NCI-H1436 treated with DMSO at 0.1 percent for 48 hours (cell line): ENCODE data around the gene PALLD.

Experiments used
- DNase-seq: peaks from one replicate; lab custom pipeline; 2025; lab: John Stamatoyannopoulos, UW

PALLD gene

DNA sequence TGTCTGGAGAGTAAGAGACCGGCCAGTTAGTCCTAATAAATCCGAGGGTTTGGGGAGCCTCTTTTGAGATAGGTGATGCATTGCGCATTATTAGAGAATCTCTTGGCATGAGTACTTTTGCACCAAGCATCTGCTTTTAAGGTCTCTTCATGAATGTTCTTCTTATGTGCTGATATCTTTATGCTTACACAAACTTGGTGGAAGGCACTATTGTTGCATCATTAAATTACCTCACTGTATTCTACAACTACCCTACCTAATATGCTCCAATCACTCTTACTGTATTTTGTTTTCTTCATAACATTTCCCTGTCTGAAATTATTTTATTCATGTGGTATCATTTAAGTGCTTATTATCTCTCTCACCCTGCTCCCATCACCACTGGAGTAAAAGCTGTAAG is 151.6 kb downstream of the PALLD start:
- DNase-seq: no peak

GRCh38 chr4:168648929-168649328 is 152.1 kb downstream of the PALLD start:
- no peak for DNase-seq

DNA sequence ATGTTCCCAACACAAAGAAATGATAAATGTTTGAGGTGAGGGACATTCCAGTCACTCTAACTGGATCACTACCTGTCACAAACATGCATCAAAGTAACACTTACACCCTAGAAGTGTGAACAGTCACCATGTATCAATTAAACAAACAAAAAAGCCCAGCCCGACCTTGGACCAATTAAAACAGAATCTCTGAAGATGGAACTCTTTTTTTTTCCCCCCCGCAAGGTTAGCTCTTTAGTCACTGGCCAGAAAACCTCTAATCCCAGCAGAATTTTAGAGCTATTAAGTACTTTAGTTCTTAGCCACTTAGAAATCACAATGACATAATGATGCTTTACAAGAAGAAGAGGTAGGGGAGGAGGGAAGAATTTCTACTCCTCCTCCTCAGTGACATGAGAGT is 154.5 kb downstream of the PALLD start:
- peak; percentile 12 for DNase-seq

DNA sequence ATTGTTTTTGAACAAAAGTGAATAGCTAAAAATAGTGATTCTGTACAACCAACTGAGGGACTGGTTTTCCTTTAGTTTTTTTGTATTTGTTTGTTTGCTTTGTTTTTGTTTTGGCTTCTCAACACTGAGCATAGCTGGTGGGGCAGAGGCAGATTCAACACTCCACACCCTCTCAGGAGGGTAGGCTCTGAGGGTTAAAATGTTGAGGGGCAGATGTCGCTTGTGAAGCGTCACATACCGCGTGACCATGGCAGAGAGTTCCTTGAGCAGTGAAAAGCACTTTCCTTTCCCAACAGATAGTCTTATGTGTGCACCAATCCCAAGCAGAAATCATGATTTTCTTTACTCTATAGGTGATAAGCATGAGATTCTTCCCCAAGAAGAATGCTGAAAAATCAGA is 155.0 kb downstream of the PALLD start:
- DNase-seq: no peak

DNA sequence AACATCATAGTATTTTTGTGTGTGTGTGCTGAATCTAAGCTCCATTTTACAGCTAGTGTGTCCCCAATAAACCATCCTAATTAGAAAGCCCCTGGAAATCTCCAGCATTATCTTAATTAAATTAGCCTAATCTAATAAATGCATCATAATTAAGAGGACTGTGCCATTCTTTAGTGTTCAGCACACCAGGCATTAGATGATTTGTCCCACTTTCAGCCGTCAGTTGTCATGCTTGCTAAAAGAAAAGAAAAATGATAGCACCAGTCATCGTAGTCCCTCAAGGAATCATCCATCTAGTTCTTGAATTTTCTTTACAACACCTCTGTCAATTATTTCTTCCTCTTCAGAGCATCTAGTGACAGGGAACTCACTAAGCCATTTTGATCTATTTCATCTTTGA is 155.9 kb downstream of the PALLD start:
- no peak for DNase-seq

DNA sequence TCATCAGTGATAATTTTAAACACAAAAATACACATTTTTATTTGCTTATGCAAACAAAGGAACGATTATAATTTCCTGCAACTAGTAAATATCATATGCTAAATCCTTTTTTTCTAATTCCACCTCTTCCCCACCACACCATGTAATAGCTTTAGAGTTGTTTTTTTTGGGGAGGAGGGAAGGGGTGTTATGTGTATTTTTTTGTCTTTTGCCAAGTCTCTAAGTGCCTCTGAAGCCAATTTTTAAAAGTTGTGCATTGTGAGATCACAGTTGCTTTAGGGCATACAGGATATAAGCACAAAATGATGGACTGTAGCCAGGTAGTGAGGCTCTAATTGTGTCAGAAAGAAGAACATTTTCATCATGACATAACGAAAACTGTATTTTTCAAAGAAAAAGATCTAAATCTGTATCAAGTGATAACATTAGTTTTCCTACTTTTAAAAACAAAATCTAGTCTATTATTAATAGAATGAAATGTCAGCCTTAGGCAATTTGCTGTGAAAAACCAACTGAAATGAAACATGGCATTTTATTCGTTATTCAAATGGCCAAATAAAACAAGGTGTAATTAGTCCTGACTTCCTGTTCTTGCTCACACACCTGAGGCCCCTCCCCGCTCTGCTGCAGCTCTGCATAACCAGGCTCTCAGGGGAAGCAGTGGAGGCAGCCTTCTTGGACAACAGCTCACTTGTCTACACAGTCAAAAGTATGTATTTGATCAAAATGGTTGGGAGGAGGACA is 157.4 kb downstream of the PALLD start:
- DNase-seq: peak; percentile 66

DNA sequence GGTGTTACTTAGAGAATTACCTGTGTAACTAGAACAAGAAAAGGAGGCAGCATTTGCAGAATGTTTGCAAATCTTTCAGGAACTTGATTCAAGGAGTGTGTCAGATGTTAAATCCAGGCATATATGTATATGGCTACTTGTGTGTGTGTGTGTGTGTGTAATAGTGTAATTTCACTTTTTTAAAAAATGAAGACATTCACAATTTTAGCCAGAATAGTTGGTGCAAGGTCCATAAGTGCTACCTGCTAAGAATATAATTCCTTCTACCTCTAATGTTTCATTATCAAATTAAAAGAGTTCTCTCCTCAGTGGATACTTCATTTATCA is 158.0 kb downstream of the PALLD start:
- DNase-seq: no peak

- no peak for DNase-seq
Measured at GRCh38 chr4:168655182-168655581, 158.3 kb downstream of the PALLD start.

DNA sequence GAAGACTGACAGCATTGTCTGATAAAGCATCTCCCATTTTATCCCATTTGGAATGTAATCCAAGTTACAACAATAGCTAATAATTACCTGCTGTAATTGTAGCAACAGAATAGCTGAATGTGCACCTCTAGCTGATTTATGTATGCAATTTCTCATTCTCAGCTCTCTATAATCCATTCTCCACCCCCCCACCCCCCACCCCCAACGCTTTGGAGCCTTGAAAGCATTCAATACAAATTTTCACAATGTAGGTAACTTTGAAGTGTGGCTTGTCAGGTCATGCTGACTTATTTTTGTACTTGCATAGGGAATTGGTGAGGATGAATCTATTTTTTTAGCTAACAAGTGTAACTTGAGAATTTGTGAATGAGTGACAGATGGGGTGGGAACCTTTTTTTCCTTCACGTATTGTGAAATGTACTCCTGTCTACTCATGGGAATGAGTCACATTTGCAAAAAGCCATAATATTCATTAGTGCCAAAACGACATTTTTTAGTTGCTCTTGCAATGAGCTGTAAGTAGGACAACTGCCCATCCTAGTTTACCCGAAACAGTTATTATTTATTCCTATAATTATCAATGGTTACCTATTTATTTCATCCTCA is 159.3 kb downstream of the PALLD start:
- no peak for DNase-seq

DNA sequence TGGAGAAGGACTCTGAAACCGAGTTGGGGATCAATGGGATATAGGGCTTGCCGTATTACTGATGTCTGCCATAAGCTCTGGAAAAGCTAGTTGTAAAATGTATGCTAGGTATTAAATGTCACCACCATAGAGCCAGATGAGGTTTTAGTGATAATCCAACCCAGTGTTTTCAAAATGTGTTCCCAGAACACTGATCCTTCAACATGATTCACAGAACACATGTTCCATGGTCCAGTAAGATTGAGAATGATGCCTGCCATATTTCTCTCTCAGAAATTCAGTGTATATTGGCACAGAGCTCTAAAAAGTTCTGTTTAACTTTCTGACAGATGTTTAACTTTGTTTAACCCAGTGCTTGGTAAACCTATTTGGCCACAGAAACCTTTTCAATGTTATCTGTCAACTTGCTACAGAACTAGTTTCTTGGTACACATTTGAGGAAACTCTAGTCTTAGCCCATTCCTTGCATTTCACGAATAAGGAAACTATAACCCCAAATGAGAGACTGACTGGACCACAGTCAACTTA is 160.2 kb downstream of the PALLD start:
- no peak for DNase-seq

DNA sequence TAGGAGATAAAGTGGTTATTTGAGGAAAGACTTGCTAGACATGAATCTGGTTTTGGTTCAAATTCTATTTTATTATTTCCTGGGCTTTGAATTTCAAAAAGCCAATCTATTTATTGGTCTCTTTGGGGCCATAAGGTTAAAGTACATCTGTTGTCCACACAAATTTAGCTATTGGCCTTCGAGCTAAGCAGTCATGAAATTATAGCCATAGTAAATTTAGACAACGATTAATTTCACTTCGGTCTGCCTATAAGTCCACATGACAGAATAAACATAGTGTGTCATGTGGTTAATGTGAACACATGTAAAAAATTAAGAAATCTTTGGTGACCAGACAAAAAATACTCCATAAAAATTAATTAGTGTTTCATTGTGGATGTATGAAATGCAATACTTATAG is 161.9 kb downstream of the PALLD start:
- no peak for DNase-seq

DNA sequence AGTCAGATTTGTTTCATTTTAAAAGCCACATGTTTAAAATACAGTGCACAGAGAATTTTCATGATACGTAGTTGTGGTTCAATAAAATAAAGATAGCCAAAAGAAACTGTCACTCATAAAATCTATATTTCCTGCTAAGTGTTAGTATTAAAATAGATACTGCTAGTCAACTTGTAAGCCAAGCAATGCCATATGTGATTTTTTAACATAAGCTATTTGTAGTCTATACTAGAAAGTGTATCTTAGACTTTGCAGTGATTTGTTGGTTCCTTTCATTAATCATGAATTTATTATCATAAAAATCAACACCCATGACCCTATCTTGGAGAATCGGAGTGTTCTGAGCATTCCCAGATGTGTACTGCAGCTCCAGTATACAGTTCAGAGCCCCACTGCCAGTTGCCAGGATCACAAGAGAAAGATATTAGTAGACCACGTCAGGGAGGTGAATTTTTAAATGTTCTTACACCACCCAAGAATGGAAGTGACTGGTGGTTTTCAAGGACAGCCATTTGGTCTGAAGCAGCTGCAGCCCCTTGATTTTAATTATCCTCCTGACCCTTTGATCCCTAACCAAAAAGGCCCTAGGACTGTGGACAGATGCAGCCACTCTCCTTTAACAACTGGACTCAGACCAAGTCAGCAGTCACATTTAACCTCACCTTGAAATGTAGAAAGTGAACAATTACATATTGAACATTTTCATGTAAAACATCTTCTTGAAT is 163.1 kb downstream of the PALLD start:
- DNase-seq: no peak

DNA sequence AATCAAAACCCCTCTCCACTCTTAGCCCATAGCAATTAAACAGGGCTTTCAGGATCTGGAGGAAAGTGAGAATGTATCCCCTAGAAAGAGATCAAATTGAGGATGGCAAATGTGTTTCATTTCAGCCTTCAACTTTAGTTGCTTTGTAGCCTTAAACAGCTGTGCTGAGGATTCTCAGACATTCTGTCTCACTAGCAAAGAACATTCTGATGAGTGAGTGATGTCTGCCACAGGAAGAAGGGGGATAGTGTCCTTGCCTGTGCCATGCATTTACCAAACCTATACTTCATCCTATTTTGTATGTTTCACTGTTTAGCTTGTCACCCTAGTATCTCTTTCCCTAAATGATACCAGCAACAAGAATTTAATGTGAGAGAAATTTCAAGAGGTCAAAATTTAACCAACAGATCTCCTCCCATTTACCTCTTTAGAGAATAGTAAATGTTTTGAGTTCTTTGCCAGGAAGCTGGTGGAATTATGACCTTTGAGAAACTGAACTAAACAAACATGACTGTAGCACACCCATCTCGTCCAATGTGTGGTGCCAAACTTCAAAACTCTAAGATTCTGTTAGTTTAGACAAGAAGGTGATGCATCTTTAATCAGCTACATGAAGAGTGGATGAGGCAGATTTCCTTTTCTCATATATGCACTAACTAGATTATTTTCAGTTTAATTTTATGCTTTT is 165.6 kb downstream of the PALLD start:
- DNase-seq: no peak

GRCh38 chr4:168664242-168664891 is 167.5 kb downstream of the PALLD start:
- no peak for DNase-seq

- no peak for DNase-seq
Measured at GRCh38 chr4:168666531-168666930, 169.7 kb downstream of the PALLD start.

DNA sequence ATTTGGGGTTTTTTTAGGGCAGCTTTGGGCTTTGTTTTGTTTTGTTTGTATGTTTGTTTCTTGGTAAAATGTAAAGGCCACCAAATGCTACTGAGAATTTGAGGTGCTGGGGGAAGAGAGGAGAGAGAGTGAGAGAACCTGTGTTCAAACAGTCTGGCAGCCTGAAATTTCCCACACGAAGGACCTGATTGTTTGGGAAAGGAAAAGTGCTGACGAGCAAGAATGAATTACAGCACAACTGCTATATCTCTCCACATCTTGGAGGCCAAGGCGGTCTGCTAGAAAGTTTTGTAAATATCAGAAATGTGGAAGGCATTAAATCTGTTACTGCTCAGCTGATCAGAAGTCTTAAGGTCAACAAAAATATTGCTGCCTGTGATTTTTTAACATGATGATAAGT is 170.5 kb downstream of the PALLD start:
- DNase-seq: no peak

- DNase-seq: no peak
Measured at GRCh38 chr4:168667921-168668320, 171.1 kb downstream of the PALLD start.

- no peak for DNase-seq
Measured at GRCh38 chr4:168673476-168673875, 176.6 kb downstream of the PALLD start.

- DNase-seq: no peak
Measured at GRCh38 chr4:168674077-168674747, 177.4 kb downstream of the PALLD start.

GRCh38 chr4:168674866-168675265 is 178.0 kb downstream of the PALLD start:
- no peak for DNase-seq

GRCh38 chr4:168677063-168677462 is 180.2 kb downstream of the PALLD start:
- peak; percentile 34 for DNase-seq

DNA sequence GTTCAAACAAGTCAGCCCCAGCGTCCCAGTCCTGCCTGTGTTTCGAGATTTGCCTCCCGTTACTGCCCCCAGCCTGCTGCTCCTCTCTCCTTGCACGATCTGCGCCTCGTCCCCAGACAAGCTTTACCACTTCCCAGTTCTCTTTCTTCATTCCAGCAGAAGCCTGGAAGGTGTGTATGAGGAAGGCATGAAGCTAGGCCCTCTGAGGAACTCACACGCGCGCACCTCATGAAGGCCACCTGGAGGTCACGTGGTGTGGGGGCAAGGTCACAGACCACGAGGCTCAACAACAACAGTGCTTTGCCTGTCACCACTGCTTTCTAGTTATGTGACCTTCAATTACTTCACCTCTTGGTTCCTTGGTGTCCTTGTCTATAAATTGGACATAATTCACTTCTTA is 181.0 kb downstream of the PALLD start:
- no peak for DNase-seq
